Astrocyte (in vitro differentiated cells and primary cell): Measurements from ENCODE around the gene CRLF1.
A peak's percentile ranks its signal among the peaks of the same experiment; 100 is the strongest.

Source experiments
- CTCF ChIP-seq: IDR thresholded peaks from 2 replicates; pipeline ENCODE4 v1.5.1; 2011; ENCODE audit warnings: low read depth, mild to moderate bottlenecking, inconsistent platforms, low read length, moderate library complexity; ENCODE audit not compliant: insufficient read depth
- EZH2 ChIP-seq: IDR thresholded peaks from 2 replicates; pipeline ENCODE4 v1.6.1; 2012; ENCODE audit warnings: mild to moderate bottlenecking, low read length, inconsistent platforms; ENCODE audit not compliant: insufficient read depth

GRCh38 chr19:18612772-18613588 is 6.4 kb upstream of the CRLF1 start, which contains the start of gene TMEM59L:
- TF ChIP-seq CTCF (no peak), EZH2 (peak; percentile 99)
